ENCODE measurements around the gene TBKBP1.
"Not testable (repeated sequence)": the region's sequence is repeated elsewhere in the genome, so short reads cannot be mapped to it uniquely, and the experiment has no call there.

TBKBP1 gene

GRCh38 chr17:47682138-47682537, 11.8 kb upstream of the TBKBP1 start:
- no peak for TF ChIP-seq CTCF (conservative IDR thresholded peaks at IDR 0.05)
- 0 out of 2 replicates have a peak overlapping the region, but pooled peaks have one; percentile 34 for H3K27ac ChIP-seq

- H3K27ac ChIP-seq, result not testable (repeated sequence)
Measured at GRCh38 chr17:47682727-47683126, 11.2 kb upstream of the TBKBP1 start.

GRCh38 chr17:47684025-47684424, 9.9 kb upstream of the TBKBP1 start:
- no peak overlapping the region; the same call in 1 of the 2 replicates for H3K27ac ChIP-seq
- no peak for TF ChIP-seq CTCF (conservative IDR thresholded peaks at IDR 0.05)

GRCh38 chr17:47684535-47685193, 9.3 kb upstream of the TBKBP1 start:
- no peak for TF ChIP-seq CTCF (conservative IDR thresholded peaks at IDR 0.05)
- H3K27ac ChIP-seq, result peak overlapping the region; percentile 6; the same call in 1 of the 2 replicates

- peak overlapping the region; percentile 1; the same call in 1 of the 2 replicates for H3K27ac ChIP-seq
- TF ChIP-seq CTCF (conservative IDR thresholded peaks at IDR 0.05), result no peak
Measured at GRCh38 chr17:47685556-47686275, 8.2 kb upstream of the TBKBP1 start.

GRCh38 chr17:47686276-47686635, 7.7 kb upstream of the TBKBP1 start:
- TF ChIP-seq CTCF (conservative IDR thresholded peaks at IDR 0.05), result no peak
- peak overlapping the region; percentile 1; the same call in 1 of the 2 replicates for H3K27ac ChIP-seq

- TF ChIP-seq CTCF (conservative IDR thresholded peaks at IDR 0.05), result no peak
- H3K27ac ChIP-seq, result peak overlapping the region; percentile 1; the same call in 1 of the 2 replicates
Measured at GRCh38 chr17:47686664-47687327, 7.2 kb upstream of the TBKBP1 start.
